SU-DHL-6 (cell line): Measurements from ENCODE around the gene ARHGAP10.

Experiments
- CTCF ChIP-seq: fragments of 200-600 bp; sonication (generic); IDR thresholded peaks from one replicate; pipeline ENCODE4 v1.5.1; 2017; ENCODE audit warnings: antibody characterized with exemption, mild to moderate bottlenecking, low read length, moderate library complexity; ENCODE audit not compliant: insufficient read depth, poor library complexity, severe bottlenecking
- EZH2phosphoT487 ChIP-seq: fragments of 200-600 bp; sonication (generic), shearing (Covaris generic); conservative IDR thresholded peaks from 2 replicates; pipeline ENCODE4 v1.6.1; 2018; ENCODE audit warnings: mild to moderate bottlenecking, antibody characterized with exemption, low read length, moderate library complexity, mixed read lengths

GRCh38 chr4:147879676-147880075 is 147.8 kb downstream of the ARHGAP10 start:
- TF ChIP-seq CTCF (no peak), EZH2phosphoT487 (no peak)
